Measurements from ENCODE around the gene SLC49A4.

DNA sequence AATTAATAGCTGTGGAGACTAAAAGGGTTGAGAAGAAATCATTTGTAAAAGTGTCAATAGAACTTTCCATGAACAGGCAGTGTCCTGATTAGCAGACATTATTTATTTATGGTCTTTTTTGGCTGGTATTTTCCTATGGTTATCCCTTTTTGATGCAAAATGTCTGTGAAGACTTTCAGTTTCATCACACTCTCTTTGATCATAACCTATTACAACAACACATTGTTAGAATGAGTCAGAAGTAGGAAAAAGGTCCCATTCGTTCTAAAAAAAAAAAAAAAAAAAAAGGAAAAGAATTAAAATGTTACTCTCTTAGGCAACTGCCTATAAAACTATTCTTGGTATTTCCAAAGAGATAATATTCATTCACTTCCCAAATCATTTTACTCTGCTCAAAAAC, 62.1 kb downstream of the SLC49A4 start:
- no peak for TF ChIP-seq CEBPB (IDR thresholded peaks at IDR 0.05)
- TF ChIP-seq POLR2A (IDR thresholded peaks at IDR 0.05; ENCODE audit: low read length): no peak
- TF ChIP-seq, protein P1, sequence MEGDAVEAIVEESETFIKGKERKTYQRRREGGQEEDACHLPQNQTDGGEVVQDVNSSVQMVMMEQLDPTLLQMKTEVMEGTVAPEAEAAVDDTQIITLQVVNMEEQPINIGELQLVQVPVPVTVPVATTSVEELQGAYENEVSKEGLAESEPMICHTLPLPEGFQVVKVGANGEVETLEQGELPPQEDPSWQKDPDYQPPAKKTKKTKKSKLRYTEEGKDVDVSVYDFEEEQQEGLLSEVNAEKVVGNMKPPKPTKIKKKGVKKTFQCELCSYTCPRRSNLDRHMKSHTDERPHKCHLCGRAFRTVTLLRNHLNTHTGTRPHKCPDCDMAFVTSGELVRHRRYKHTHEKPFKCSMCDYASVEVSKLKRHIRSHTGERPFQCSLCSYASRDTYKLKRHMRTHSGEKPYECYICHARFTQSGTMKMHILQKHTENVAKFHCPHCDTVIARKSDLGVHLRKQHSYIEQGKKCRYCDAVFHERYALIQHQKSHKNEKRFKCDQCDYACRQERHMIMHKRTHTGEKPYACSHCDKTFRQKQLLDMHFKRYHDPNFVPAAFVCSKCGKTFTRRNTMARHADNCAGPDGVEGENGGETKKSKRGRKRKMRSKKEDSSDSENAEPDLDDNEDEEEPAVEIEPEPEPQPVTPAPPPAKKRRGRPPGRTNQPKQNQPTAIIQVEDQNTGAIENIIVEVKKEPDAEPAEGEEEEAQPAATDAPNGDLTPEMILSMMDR (IDR thresholded peaks at IDR 0.05): no peak
- TF ChIP-seq HMGXB4 (CRISPR knock-in tag; IDR thresholded peaks at IDR 0.05; ENCODE audit: borderline replicate concordance): no peak
- no peak for TF ChIP-seq HOXA7 (CRISPR knock-in tag; IDR thresholded peaks at IDR 0.05)
- no peak for TF ChIP-seq HES2 (IDR thresholded peaks at IDR 0.05)
- no peak for TF ChIP-seq RAD21 (conservative IDR thresholded peaks at IDR 0.05 in 1 of 2, IDR thresholded peaks at IDR 0.05 in 1 of 2)

Measured in A549 (cell line).